ENCODE results near the gene SLC2A9. TPM values are rescaled to one million over a fixed set of nuclear protein-coding genes. Genes with fewer than 3 reads are reported as not detected.

Gene SLC2A9
- total RNA-seq, 2 experiments from 2014 or later, result 0.55 to 0.83 TPM

DNA sequence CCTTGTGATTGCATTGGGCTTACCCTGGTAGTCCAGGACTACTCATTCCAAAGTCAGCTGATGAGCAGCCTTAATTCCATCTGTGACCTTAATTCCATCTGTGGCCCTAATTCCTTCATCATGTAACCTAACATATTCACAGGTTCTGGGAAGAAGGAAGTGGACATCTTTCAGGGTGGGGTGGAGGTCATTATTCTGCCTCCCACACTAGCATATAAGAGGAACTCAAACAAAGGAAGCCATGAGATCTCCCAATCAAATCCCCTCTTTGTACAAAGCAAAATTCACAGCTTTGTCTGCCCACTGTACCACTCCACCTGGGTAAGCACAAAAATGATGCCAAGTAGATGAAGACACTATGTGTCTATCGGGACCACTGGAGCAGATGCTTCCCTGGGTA is 87.3 kb downstream of the SLC2A9 start:
- DNase-seq, result no peak
- Mint-ChIP-seq H3K4me3 (no peak overlapping the region), H3K4me1 (peaks cover 10% of the 10 kb centered on the region), H3K27ac (no peak overlapping the region), H3K27me3 (peaks cover 5% of the 10 kb centered on the region), H3K9me3 (no peaks in the 10 kb centered on the region), H3K36me3 (ENCODE audit: low read depth) (no peaks in the 10 kb centered on the region)
- POLR2A ChIA-PET, result interaction anchor here (0.7 kb wide), 1 partner anchor 146 kb away, joined by 3 read pairs; no protein-coding TSS in a partner anchor
- CTCF ChIA-PET, result no interaction called here

DNA sequence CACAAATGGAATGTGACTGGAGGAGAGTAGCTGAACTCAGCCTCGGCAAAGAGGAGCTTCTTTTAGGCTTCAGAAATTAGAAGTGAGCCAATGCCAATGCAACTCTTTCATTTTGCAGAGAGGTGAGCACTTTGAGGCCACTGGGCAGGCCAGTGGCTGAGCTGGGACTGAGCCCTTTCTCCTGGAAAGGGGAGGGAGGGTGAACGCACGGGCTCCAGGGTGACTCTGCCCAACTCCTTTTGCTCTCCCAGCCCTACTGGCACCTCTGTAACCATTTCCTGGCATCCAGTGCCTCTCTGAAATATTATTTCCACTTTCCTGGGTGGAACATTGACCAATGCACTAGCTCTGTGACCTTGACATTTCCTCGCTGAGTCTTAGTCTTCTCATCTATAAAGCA is 88.1 kb downstream of the SLC2A9 start:
- DNase-seq, result no peak
- Mint-ChIP-seq H3K27me3 (peaks cover 5% of the 10 kb centered on the region), H3K36me3 (ENCODE audit: low read depth) (no peaks in the 10 kb centered on the region), H3K27ac (no peak overlapping the region), H3K4me1 (peaks cover 10% of the 10 kb centered on the region), H3K9me3 (no peaks in the 10 kb centered on the region), H3K4me3 (no peak overlapping the region)
- POLR2A ChIA-PET, result interaction anchor here (1.0 kb wide), 1 partner anchor 19 kb away, joined by 3 read pairs; no protein-coding TSS in a partner anchor
- CTCF ChIA-PET, result interaction anchor here (0.8 kb wide), 1 partner anchor 81 kb away, joined by 3 read pairs; no protein-coding TSS in a partner anchor

GRCh38 chr4:9932771-9933170 is 88.5 kb downstream of the SLC2A9 start:
- ChIA-PET CTCF (interaction anchor here (0.8 kb wide), 1 partner anchor 82 kb away, joined by 3 read pairs; no protein-coding TSS in a partner anchor), POLR2A (interaction anchor here (1.0 kb wide), 1 partner anchor 19 kb away, joined by 3 read pairs; no protein-coding TSS in a partner anchor)
- H3K4me1 Mint-ChIP-seq, result peaks cover 10% of the 10 kb centered on the region
- DNase-seq, result no peak
- H3K36me3 Mint-ChIP-seq (ENCODE audit: low read depth), result no peaks in the 10 kb centered on the region
- no peak overlapping the region for H3K4me3 Mint-ChIP-seq
- H3K9me3 Mint-ChIP-seq, result no peaks in the 10 kb centered on the region
- no peak overlapping the region for H3K27ac Mint-ChIP-seq
- H3K27me3 Mint-ChIP-seq, result peaks cover 5% of the 10 kb centered on the region

DNA sequence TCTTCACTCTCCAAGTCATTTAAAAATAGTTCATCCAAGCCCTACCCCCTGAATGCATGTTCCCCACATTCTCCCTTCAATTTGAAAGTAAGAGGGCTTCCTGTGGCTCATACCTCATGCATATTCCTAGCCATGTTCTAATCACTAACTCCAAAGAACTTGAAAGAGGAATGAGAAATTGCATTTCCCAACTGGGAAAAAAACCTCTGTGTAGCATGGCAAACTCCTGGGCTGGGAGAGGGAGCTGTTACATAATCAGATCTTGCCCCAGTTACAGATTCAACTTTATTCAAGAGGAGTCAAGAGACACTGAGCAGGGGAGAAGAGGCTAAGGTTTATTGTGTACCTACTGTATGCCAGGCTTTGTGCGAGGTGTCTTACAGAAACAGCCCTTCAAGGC is 90.2 kb downstream of the SLC2A9 start:
- POLR2A ChIA-PET, result no interaction called here
- H3K4me1 Mint-ChIP-seq, result peaks cover under 1% of the 10 kb centered on the region
- peaks cover 5% of the 10 kb centered on the region for H3K27me3 Mint-ChIP-seq
- H3K27ac Mint-ChIP-seq, result no peak overlapping the region
- no peak overlapping the region for H3K4me3 Mint-ChIP-seq
- CTCF ChIA-PET, result interaction anchor here (1.3 kb wide), 1 partner anchor 83 kb away, joined by 3 read pairs; no protein-coding TSS in a partner anchor
- no peaks in the 10 kb centered on the region for H3K36me3 Mint-ChIP-seq (ENCODE audit: low read depth)
- H3K9me3 Mint-ChIP-seq, result no peaks in the 10 kb centered on the region
- no peak for DNase-seq

- Mint-ChIP-seq H3K4me3 (no peak overlapping the region), H3K36me3 (ENCODE audit: low read depth) (no peaks in the 10 kb centered on the region), H3K27me3 (peaks cover 5% of the 10 kb centered on the region), H3K9me3 (no peaks in the 10 kb centered on the region), H3K27ac (no peak overlapping the region), H3K4me1 (no peaks in the 10 kb centered on the region)
- POLR2A ChIA-PET, result no interaction called here
- DNase-seq, result no peak
- CTCF ChIA-PET, result no interaction called here
Observed at GRCh38 chr4:9929111-9929510, 92.2 kb downstream of the SLC2A9 start.

DNA sequence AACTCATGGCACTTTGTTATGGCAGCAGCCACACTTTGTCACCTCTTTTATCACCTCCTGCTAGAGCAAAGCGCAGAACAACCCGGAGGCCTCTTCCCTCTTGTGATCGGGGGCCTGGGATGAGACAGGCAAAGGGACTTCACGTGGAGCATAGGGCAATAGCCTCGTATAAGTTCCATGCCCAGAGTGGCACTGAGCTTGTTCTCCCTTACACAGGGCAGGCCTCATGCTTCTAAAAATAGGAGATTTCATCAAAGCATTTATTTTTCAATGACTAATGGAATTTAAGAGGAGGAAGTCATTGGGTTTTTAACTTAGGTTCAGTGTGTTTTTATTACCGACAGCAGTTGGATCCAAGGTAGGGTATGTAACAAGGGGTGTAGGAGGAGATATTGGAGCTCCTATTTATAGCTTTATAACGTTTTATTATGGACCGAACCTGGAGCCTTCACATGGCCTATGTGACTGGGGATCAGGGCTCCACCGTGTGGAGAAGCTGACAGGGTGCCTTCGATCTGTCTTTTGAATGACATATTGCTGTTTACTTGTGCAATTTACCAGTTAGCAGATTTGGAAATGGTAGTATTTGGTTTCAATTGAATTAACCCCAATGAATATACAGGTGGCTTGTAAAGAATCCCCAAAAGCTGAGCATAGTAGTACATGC is 93.8 kb downstream of the SLC2A9 start:
- ChIA-PET CTCF (interaction anchor here (1.4 kb wide), 1 partner anchor 88 kb away, joined by 6 read pairs; no protein-coding TSS in a partner anchor), POLR2A (no interaction called here)
- Mint-ChIP-seq H3K27ac (no peak overlapping the region), H3K36me3 (ENCODE audit: low read depth) (no peaks in the 10 kb centered on the region), H3K4me3 (no peak overlapping the region), H3K4me1 (no peaks in the 10 kb centered on the region), H3K9me3 (no peaks in the 10 kb centered on the region), H3K27me3 (peaks cover 7% of the 10 kb centered on the region)
- DNase-seq, result no peak

DNA sequence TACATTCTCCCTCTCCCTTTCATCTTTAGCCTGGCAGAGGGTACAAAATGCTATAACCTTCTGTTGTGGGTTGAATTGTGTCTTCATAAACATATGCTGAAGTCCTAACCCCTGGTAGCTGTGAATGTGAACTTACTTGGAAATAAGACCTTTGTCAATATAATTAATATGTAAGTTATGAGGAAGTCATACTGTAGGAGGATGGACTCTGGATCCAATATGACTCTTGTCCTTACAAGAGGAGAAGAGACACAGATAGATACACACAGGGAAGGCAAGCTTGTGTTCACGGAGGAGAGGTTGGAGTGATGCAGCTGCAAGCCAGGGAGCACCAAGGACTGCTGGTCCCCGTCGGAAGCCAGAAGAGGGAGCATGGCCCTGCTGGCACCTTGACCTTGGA is 94.7 kb downstream of the SLC2A9 start:
- H3K36me3 Mint-ChIP-seq (ENCODE audit: low read depth), result no peaks in the 10 kb centered on the region
- no peak overlapping the region for H3K4me3 Mint-ChIP-seq
- no peaks in the 10 kb centered on the region for H3K9me3 Mint-ChIP-seq
- ChIA-PET POLR2A (no interaction called here), CTCF (interaction anchor here (0.7 to 1.4 kb wide), 2 partner anchors 88 to 165 kb away, joined by 3 to 6 read pairs; no protein-coding TSS in a partner anchor)
- H3K27ac Mint-ChIP-seq, result no peak overlapping the region
- no peak for DNase-seq
- no peaks in the 10 kb centered on the region for H3K4me1 Mint-ChIP-seq
- peaks cover 2% of the 10 kb centered on the region for H3K27me3 Mint-ChIP-seq

GRCh38 chr4:9925750-9926439 is 95.4 kb downstream of the SLC2A9 start:
- POLR2A ChIA-PET, result no interaction called here
- H3K27ac Mint-ChIP-seq, result no peak overlapping the region
- H3K9me3 Mint-ChIP-seq, result no peaks in the 10 kb centered on the region
- no peaks in the 10 kb centered on the region for H3K36me3 Mint-ChIP-seq (ENCODE audit: low read depth)
- H3K4me1 Mint-ChIP-seq, result no peaks in the 10 kb centered on the region
- no peak overlapping the region for H3K4me3 Mint-ChIP-seq
- CTCF ChIA-PET, result no interaction called here
- H3K27me3 Mint-ChIP-seq, result peaks cover 2% of the 10 kb centered on the region
- no peak for DNase-seq

GRCh38 chr4:9924750-9925149 is 96.5 kb downstream of the SLC2A9 start:
- CTCF ChIA-PET, result no interaction called here
- Mint-ChIP-seq H3K27ac (no peak overlapping the region), H3K36me3 (ENCODE audit: low read depth) (no peaks in the 10 kb centered on the region), H3K9me3 (no peaks in the 10 kb centered on the region), H3K27me3 (peaks cover 2% of the 10 kb centered on the region), H3K4me3 (no peak overlapping the region), H3K4me1 (no peaks in the 10 kb centered on the region)
- no peak for DNase-seq
- POLR2A ChIA-PET, result interaction anchor here (1.1 kb wide), 1 partner anchor 95 kb away, joined by 3 read pairs; no protein-coding TSS in a partner anchor

- CTCF ChIA-PET, result no interaction called here
- Mint-ChIP-seq H3K4me3 (no peak overlapping the region), H3K9me3 (no peaks in the 10 kb centered on the region)
Observed at GRCh38 chr4:9923195-9923812, 98.0 kb downstream of the SLC2A9 start.

GRCh38 chr4:9921326-9921725 is 100.0 kb downstream of the SLC2A9 start:
- no peaks in the 10 kb centered on the region for H3K4me1 Mint-ChIP-seq
- no peaks in the 10 kb centered on the region for H3K9me3 Mint-ChIP-seq
- no peak overlapping the region for H3K27ac Mint-ChIP-seq
- CTCF ChIA-PET, result interaction anchor here (1.0 to 2.0 kb wide), 3 partner anchors 15 to 94 kb away, joined by 3 to 7 read pairs (median 3); no protein-coding TSS in a partner anchor
- no peak for DNase-seq
- POLR2A ChIA-PET, result no interaction called here
- H3K27me3 Mint-ChIP-seq, result peaks cover 2% of the 10 kb centered on the region
- no peaks in the 10 kb centered on the region for H3K36me3 Mint-ChIP-seq (ENCODE audit: low read depth)
- no peak overlapping the region for H3K4me3 Mint-ChIP-seq

More at GRCh38 chr4:9923195-9923812, 98.0 kb downstream of the SLC2A9 start:
- no peaks in the 10 kb centered on the region for H3K36me3 Mint-ChIP-seq (ENCODE audit: low read depth)
- H3K27me3 Mint-ChIP-seq, result peaks cover 2% of the 10 kb centered on the region
- H3K27ac Mint-ChIP-seq, result no peak overlapping the region
- DNase-seq, result no peak
- H3K4me1 Mint-ChIP-seq, result no peaks in the 10 kb centered on the region
- POLR2A ChIA-PET, result interaction anchor here (1.1 kb wide), 1 partner anchor 97 kb away, joined by 3 read pairs; no protein-coding TSS in a partner anchor

DNA sequence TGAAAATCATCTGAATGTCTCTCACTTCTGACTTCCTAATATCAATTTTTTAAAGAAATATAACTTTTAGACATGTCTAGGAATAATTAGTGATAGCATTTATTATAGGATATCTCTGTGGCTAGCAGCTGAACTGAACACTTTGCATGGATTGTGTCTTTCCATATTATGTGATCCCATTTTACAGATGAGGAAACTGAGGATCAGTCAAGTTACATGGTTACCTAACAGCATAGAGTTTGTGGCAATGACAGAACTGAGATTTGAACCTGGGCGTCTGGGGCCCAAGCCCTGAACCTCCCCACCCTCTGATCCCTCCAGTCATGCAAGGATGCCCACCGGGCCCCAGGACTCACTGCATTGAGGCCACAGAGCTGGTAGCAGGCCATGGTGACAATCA is 101.3 kb downstream of the SLC2A9 start:
- POLR2A ChIA-PET, result no interaction called here
- CTCF ChIA-PET, result no interaction called here
- H3K4me3 Mint-ChIP-seq, result no peak overlapping the region

DNA sequence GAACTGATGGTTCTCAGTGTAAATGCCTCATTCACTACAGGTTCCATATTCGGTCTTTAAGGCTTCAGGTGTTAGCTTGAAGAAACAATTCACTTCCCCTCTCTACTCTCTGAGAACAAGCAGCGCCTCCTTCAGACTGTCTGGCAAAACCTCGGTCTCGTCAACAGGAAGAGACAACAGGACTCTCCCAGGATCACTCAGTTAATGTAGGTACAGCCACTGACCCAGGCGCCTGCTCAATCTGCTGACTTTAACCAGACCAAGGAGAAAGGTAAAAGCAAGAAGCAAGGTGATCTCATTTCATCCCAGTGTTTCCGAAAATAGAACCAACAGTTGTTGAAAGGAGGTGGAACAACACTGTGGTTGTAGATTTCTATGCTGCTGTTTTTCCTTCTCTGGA is 102.2 kb downstream of the SLC2A9 start:
- no peak overlapping the region for H3K4me3 Mint-ChIP-seq
- POLR2A ChIA-PET, result no interaction called here
- no peak overlapping the region for H3K27ac Mint-ChIP-seq
- no peaks in the 10 kb centered on the region for H3K36me3 Mint-ChIP-seq (ENCODE audit: low read depth)
- DNase-seq, result no peak
- CTCF ChIA-PET, result interaction anchor here (1.3 kb wide), 1 partner anchor 95 kb away, joined by 4 read pairs; no protein-coding TSS in a partner anchor
- no peaks in the 10 kb centered on the region for H3K9me3 Mint-ChIP-seq
- H3K4me1 Mint-ChIP-seq, result no peaks in the 10 kb centered on the region
- peaks cover 2% of the 10 kb centered on the region for H3K27me3 Mint-ChIP-seq

More for the DNA sequence above, 101.3 kb downstream of the SLC2A9 start:
- no peaks in the 10 kb centered on the region for H3K4me1 Mint-ChIP-seq
- peaks cover 2% of the 10 kb centered on the region for H3K27me3 Mint-ChIP-seq
- no peak overlapping the region for H3K27ac Mint-ChIP-seq
- DNase-seq, result no peak
- H3K36me3 Mint-ChIP-seq (ENCODE audit: low read depth), result no peaks in the 10 kb centered on the region
- H3K9me3 Mint-ChIP-seq, result no peaks in the 10 kb centered on the region
